BJ (cell line): ENCODE measurements around the gene STXBP5L. TPM values are rescaled to one million over a fixed set of nuclear protein-coding genes. Genes with fewer than 3 reads are reported as not detected.

ENCODE experiments used
- CTCF ChIA-PET: fragments of 350-600 bp; formaldehyde crosslinking; extraction: SDS; loops from one replicate; lab custom pipeline; 2021; ENCODE audit warnings: antibody characterized with exemption, inconsistent platforms; lab: Yijun Ruan, JAX
- POLR2A ChIA-PET: fragments of 300-600 bp; sonication (Branson Sonifier 250); formaldehyde crosslinking; extraction: SDS; loops from one replicate; lab custom pipeline; 2021; ENCODE audit warnings: antibody characterized with exemption; lab: Charles Lee
- DNase-seq: peaks from one replicate; pipeline ENCODE4 v3.0.0-alpha.2; 2011; ENCODE audit warnings: low read depth
- H3K27me3 ChIP-seq: 2 replicates; pipeline ENCODE4 v1.6.0; 2011; ENCODE audit warnings: low read length; ENCODE audit not compliant: control insufficient read depth, insufficient read depth
- H3K36me3 ChIP-seq: 2 replicates; pipeline ENCODE4 v1.5.1; 2011; ENCODE audit warnings: low read length; ENCODE audit not compliant: control insufficient read depth, insufficient read depth
- H3K4me3 ChIP-seq: 2 replicates; pipeline ENCODE4 v1.5.1; 2011; ENCODE audit warnings: low read depth, mild to moderate bottlenecking, control low read depth, low read length
- CTCF ChIP-seq: IDR thresholded peaks from 2 replicates; pipeline ENCODE4 v1.5.1; 2011; ENCODE audit warnings: low read depth, mild to moderate bottlenecking, control low read depth, inconsistent platforms, low read length, moderate library complexity; ENCODE audit not compliant: insufficient read depth
- polyA plus RNA-seq: library from polyadenylated mRNA; depleted of rRNA; stranded (reverse); fragments of >200 nt; gene quantifications from 2 replicates; pipeline ENCODE4 v1.2.3, GENCODE V29; 2011

Gene STXBP5L
- polyA plus RNA-seq, 1 experiment = not detected

- no peak for TF ChIP-seq CTCF
- ChIA-PET POLR2A (no interaction called here), CTCF (no interaction called here)
Measured at GRCh38 chr3:120988994-120989393, 81.0 kb downstream of the STXBP5L start.

GRCh38 chr3:121018917-121019321, 110.9 kb downstream of the STXBP5L start:
- Histone ChIP-seq H3K36me3 (no peaks in the 10 kb centered on the region), H3K4me3 (no peak overlapping the region), H3K27me3 (no peaks in the 10 kb centered on the region)
- ChIA-PET POLR2A (no interaction called here), CTCF (no interaction called here)
- no peak for TF ChIP-seq CTCF
- DNase-seq = no peak

More at GRCh38 chr3:120988994-120989393, 81.0 kb downstream of the STXBP5L start:
- no peak for DNase-seq
- no peaks in the 10 kb centered on the region for H3K27me3 ChIP-seq
- H3K4me3 ChIP-seq = no peak overlapping the region
- H3K36me3 ChIP-seq = no peaks in the 10 kb centered on the region

DNA sequence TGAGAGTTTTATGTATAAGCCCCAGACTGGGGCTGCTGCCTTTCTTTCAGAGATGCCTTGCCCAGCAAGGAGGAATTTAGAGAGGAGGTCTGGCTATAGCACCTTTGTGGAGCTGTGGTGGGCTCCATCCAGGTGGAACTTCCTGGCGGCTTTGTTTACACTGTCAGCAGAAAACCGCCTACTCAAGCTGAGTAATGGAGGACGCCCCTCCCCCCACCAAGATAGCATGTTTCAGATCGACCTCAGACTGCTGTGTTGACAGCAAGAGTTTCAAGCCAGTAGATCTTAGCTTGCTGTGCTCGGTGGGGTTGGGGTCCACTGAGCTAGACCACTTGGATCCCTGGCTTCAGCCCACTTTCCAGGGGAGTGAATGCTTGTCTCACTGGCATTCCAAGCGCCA, 155.6 kb downstream of the STXBP5L start:
- ChIA-PET POLR2A (no interaction called here), CTCF (interaction anchor here (0.5 to 0.8 kb wide), 2 partner anchors 25 to 496 kb away, joined by 3 read pairs; no protein-coding TSS in a partner anchor)
- no peak for TF ChIP-seq CTCF

DNA sequence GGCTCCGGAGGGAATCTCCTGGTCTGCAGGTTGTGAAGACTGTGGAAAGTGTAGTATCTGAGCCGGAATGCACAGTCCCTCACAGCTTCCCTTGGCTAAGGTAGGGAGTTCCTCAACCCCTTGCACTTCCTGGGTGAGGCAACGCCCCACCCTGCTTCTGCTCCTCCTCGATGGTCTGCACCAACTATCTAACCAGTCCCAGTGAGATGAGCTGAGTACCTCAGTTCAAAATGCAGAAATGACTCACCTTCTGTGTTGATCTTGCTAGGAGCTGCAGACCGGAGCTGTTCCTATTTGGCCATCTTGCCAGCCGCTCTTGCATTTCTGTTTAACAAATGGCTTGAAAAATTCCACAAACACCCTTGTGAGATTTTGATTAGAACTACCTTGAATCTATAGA, 156.1 kb downstream of the STXBP5L start:
- POLR2A ChIA-PET = no interaction called here
- no peaks in the 10 kb centered on the region for H3K36me3 ChIP-seq
- DNase-seq = no peak
- no peak overlapping the region for H3K4me3 ChIP-seq
- H3K27me3 ChIP-seq = no peaks in the 10 kb centered on the region
- no peak for TF ChIP-seq CTCF
- CTCF ChIA-PET = interaction anchor here (0.5 to 0.8 kb wide), 2 partner anchors 25 to 496 kb away, joined by 3 read pairs; no protein-coding TSS in a partner anchor

More for the DNA sequence above, 155.6 kb downstream of the STXBP5L start:
- Histone ChIP-seq H3K4me3 (no peak overlapping the region), H3K36me3 (no peaks in the 10 kb centered on the region), H3K27me3 (no peaks in the 10 kb centered on the region)
- no peak for DNase-seq

DNA sequence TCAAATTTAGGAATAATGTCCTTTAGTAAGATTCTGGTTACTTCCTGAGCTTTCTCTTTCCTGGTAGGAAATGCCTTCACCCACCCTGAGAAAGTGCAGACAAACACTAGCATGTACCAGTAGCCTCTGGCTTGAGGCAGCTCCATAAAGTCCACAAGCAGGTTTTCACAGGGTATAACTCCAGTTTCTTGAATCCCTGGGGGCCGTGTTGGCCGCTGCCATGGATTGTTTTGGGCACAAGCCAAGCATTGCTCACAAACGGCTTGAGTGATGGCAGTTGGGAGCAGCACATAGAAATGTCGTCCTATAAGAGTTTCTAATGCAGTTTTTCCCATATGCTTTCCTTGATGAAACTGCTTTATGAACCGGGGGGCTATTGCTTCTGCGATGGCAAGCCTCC, 164.1 kb downstream of the STXBP5L start:
- Histone ChIP-seq H3K27me3 (no peaks in the 10 kb centered on the region), H3K36me3 (no peaks in the 10 kb centered on the region), H3K4me3 (no peak overlapping the region)
- no peak for DNase-seq
- CTCF ChIA-PET = no interaction called here
- POLR2A ChIA-PET = no interaction called here
- no peak for TF ChIP-seq CTCF
